CD14-positive monocyte (primary cell): ENCODE measurements around the gene GRK1. TPM values are rescaled to one million over a fixed set of nuclear protein-coding genes. Genes with fewer than 3 reads are reported as not detected.
A peak's percentile ranks its signal among the peaks of the same experiment; 100 is the strongest.

Source experiments
- DNase-seq, 3 donors: peaks; one replicate each; pipeline ENCODE4 v3.0.0-alpha.2; 2011 to 2022
- H2AFZ ChIP-seq: 2 replicates; pipeline ENCODE4 v1.6.0; 2012; ENCODE audit warnings: mild to moderate bottlenecking, low read depth, low read length, inconsistent platforms; ENCODE audit not compliant: insufficient read depth, poor library complexity, severe bottlenecking
- H3K27ac ChIP-seq, 2 donors: 1 replicate in 1 of 2; 2 replicates in 1 of 2; pipeline ENCODE4 v1.5.1; 2012 to 2013; ENCODE audit warnings: low read length in 2 of 2, control low read depth in 1 of 2, inconsistent platforms in 1 of 2, low read depth in 1 of 2, mild to moderate bottlenecking in 1 of 2
- H3K27me3 ChIP-seq, 2 donors: one replicate each; pipeline versions ENCODE4 v1.6.0 to v1.6.1; 2011 to 2013; ENCODE audit warnings: low read length in 2 of 2; ENCODE audit not compliant: control insufficient read depth in 2 of 2, insufficient read depth in 2 of 2
- H3K36me3 ChIP-seq, 2 donors: replicated peaks in 1 of 2; 1 replicate in 1 of 2; 2 replicates in 1 of 2; pipeline versions ENCODE4 v1.5.1 to v1.6.1; 2012 to 2013; ENCODE audit warnings: low read length in 2 of 2, control low read depth in 1 of 2, inconsistent platforms in 1 of 2, mild to moderate bottlenecking in 1 of 2; ENCODE audit not compliant: insufficient read depth in 2 of 2, control insufficient read depth in 1 of 2
- H3K4me1 ChIP-seq, 2 donors: 1 replicate in 1 of 2; 2 replicates in 1 of 2; pipeline versions ENCODE4 v1.5.1 to v1.6.1; 2012 to 2013; ENCODE audit warnings: low read length in 2 of 2, control low read depth in 1 of 2, inconsistent platforms in 1 of 2, mild to moderate bottlenecking in 1 of 2, moderate library complexity in 1 of 2; ENCODE audit not compliant: insufficient read depth in 2 of 2, control insufficient read depth in 1 of 2
- H3K4me2 ChIP-seq: replicated peaks from 2 replicates; pipeline ENCODE3; 2012; ENCODE audit warnings: low read length, moderate library complexity, mild to moderate bottlenecking; ENCODE audit not compliant: poor library complexity, severe bottlenecking; ENCODE audit errors: extremely low read depth
- H3K4me3 ChIP-seq, 3 experiments: fragments of 200-600 bp in 1 of 3; sonication (generic) in 1 of 3; replicated peaks in 1 of 3; 1 replicate in 2 of 3; 2 replicates in 1 of 3; pipeline ENCODE4 v1.5.1; 2011 to 2013; ENCODE audit warnings: low read length in 3 of 3, mild to moderate bottlenecking in 3 of 3, control low read depth in 2 of 3, low read depth in 2 of 3, inconsistent platforms in 1 of 3, moderate library complexity in 1 of 3
- H3K79me2 ChIP-seq: 2 replicates; pipeline ENCODE4 v1.6.0; 2012; ENCODE audit warnings: mild to moderate bottlenecking, control low read depth, inconsistent platforms, low read length, moderate library complexity; ENCODE audit not compliant: insufficient read depth
- H3K9ac ChIP-seq: 2 replicates; pipeline ENCODE4 v1.6.0; 2017; ENCODE audit warnings: low read length, mild to moderate bottlenecking; ENCODE audit not compliant: insufficient read depth, poor library complexity, severe bottlenecking
- H3K9me3 ChIP-seq, 2 donors: replicated peaks in 1 of 2; 1 replicate in 1 of 2; 2 replicates in 1 of 2; pipeline versions ENCODE4 v1.5.1 to v1.6.1; 2012 to 2013; ENCODE audit warnings: low read length in 2 of 2, control low read depth in 1 of 2; ENCODE audit not compliant: control insufficient read depth in 1 of 2, insufficient read depth in 1 of 2
- H4K20me1 ChIP-seq: 2 replicates; pipeline ENCODE4 v1.6.0; 2012; ENCODE audit warnings: mild to moderate bottlenecking, low read length, control low read depth, moderate library complexity; ENCODE audit not compliant: insufficient read depth
- H3K27ac Mint-ChIP-seq, 7 donors: one replicate each; pipeline ENCODE4 v1.8.0; 2020; ENCODE audit warnings: mild to moderate bottlenecking in 7 of 7, mixed read lengths in 7 of 7, moderate library complexity in 6 of 7, inconsistent platforms in 2 of 7
- H3K27me3 Mint-ChIP-seq, 3 donors: one replicate each; pipeline ENCODE4 v1.8.0; 2021 to 2022; ENCODE audit warnings: low read depth in 3 of 3, mild to moderate bottlenecking in 3 of 3, mixed read lengths in 3 of 3, moderate library complexity in 3 of 3, inconsistent platforms in 1 of 3
- H3K36me3 Mint-ChIP-seq, 2 donors: one replicate each; pipeline ENCODE4 v1.8.0; 2020; ENCODE audit warnings: mixed read lengths in 2 of 2, inconsistent platforms in 1 of 2, mild to moderate bottlenecking in 1 of 2
- H3K4me1 Mint-ChIP-seq: one replicate; pipeline ENCODE4 v1.8.0; 2020; ENCODE audit warnings: mild to moderate bottlenecking, mixed read lengths
- H3K4me3 Mint-ChIP-seq, 2 donors: one replicate each; pipeline ENCODE4 v1.8.0; 2020; ENCODE audit warnings: mild to moderate bottlenecking in 2 of 2, mixed read lengths in 2 of 2, moderate library complexity in 1 of 2
- H3K9me3 Mint-ChIP-seq, 7 donors: one replicate each; pipeline ENCODE4 v1.8.0; 2020 to 2022; ENCODE audit warnings: mixed read lengths in 7 of 7, mild to moderate bottlenecking in 6 of 7, moderate library complexity in 6 of 7, inconsistent platforms in 2 of 7
- WGBS: methylation state at CpG from one replicate; pipeline ENCODE4 v1.1.5; 2013; ENCODE audit warnings: missing lambda C conversion rate; ENCODE audit not compliant: insufficient coverage; 5-methylcytosine and 5-hydroxymethylcytosine counted together
- intact Hi-C, 2 donors: fragments of 100-400 bp; cut with micrococcal nuclease; formaldehyde crosslinking; loops; one replicate each; pipeline versions ENCODE4 v1.15.0 to v1.15.1; 2023
- polyA plus RNA-seq, 3 donors: library from polyadenylated mRNA; depleted of rRNA in 1 of 3; unstranded in 2 of 3; stranded (reverse) in 1 of 3; fragments of 300-500 nt in 2 of 3; fragments of >200 nt in 1 of 3; fragmentation: Illumina TruSeq in 2 of 3; gene quantifications; 1 replicate in 2 of 3; 2 replicates in 1 of 3; pipeline ENCODE4 v1.2.3, GENCODE V29; 2012 to 2021
- TF ChIP-seq, protein P1 (sequence below): fragments of 200-600 bp; IDR thresholded peaks from one replicate; pipeline ENCODE4 v1.8.0; 2022; ENCODE audit warnings: antibody characterized with exemption, mild to moderate bottlenecking

The GRK1 gene
- polyA plus RNA-seq, 3 donors: not detected

DNA sequence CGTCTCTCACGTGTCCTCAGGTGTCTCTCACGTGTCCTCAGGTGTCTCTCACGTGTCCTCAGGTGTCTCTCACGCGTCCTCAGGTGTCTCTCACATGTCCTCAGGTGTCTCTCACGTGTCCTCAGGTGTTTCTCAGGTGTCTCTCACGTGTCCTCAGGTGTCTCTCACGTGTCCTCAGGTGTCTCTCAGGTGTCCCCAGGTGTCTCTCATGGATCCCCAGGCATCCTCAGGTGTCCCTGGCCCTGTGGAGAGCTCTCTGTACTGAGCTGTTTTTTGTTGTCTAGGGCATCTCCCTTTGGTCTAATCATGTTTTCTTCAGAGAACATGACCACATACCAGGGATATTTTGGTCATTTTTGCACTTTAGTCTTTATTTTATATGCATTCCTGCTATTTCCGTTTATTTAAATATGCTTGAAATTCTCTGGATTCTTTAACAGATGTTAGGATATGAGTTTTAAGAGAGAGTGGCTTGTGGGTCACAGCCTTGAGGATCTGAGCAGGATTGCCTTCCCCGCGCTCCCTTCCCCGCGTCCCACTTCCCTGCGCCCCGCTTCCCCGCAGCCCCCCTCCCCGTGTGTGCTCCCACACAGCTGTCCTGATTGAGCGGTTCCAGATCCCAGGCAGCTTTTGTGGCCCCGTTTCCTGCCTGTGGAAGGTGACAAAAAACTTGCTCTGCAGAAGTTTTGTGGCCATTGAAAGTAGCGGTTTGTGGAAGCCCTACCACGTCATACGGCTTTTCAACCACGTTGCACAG, 40.9 kb upstream of the GRK1 start:
- TF ChIP-seq, protein P1, sequence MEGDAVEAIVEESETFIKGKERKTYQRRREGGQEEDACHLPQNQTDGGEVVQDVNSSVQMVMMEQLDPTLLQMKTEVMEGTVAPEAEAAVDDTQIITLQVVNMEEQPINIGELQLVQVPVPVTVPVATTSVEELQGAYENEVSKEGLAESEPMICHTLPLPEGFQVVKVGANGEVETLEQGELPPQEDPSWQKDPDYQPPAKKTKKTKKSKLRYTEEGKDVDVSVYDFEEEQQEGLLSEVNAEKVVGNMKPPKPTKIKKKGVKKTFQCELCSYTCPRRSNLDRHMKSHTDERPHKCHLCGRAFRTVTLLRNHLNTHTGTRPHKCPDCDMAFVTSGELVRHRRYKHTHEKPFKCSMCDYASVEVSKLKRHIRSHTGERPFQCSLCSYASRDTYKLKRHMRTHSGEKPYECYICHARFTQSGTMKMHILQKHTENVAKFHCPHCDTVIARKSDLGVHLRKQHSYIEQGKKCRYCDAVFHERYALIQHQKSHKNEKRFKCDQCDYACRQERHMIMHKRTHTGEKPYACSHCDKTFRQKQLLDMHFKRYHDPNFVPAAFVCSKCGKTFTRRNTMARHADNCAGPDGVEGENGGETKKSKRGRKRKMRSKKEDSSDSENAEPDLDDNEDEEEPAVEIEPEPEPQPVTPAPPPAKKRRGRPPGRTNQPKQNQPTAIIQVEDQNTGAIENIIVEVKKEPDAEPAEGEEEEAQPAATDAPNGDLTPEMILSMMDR: no peak
- Mint-ChIP-seq H3K36me3 (peaks cover 36 to 76% of the 10 kb centered on the region in 2 donors), H3K27ac (peak overlapping the region in 6 of 7 donors; percentile 9 to 87 (median 70)), H3K4me1 (no peaks in the 10 kb centered on the region), H3K9me3 (peaks cover 0 to 6% (median 1%) of the 10 kb centered on the region in 7 donors), H3K4me3 (no peak overlapping the region), H3K27me3 (peaks cover 0 to 19% (median 2%) of the 10 kb centered on the region in 3 donors)
- no peaks in the 10 kb centered on the region for H4K20me1 ChIP-seq
- 96% methylated on average over 22 of the region's 24 CpGs for WGBS
- DNase-seq: no peak
- no peak overlapping the region for H3K4me3 ChIP-seq
- no peak overlapping the region for H3K9ac ChIP-seq
- H3K4me2 ChIP-seq: no peak overlapping the region
- no peaks in the 10 kb centered on the region for H3K4me1 ChIP-seq
- H3K27ac ChIP-seq: no peak overlapping the region
- intact Hi-C loops: no loop called here
- H3K9me3 ChIP-seq: no peaks in the 10 kb centered on the region
- H3K27me3 ChIP-seq: no peaks in the 10 kb centered on the region
- peaks cover 17 to 72% of the 10 kb centered on the region in 2 donors for H3K36me3 ChIP-seq
- H2AFZ ChIP-seq: no peak overlapping the region
- H3K79me2 ChIP-seq: peaks cover 39% of the 10 kb centered on the region

DNA sequence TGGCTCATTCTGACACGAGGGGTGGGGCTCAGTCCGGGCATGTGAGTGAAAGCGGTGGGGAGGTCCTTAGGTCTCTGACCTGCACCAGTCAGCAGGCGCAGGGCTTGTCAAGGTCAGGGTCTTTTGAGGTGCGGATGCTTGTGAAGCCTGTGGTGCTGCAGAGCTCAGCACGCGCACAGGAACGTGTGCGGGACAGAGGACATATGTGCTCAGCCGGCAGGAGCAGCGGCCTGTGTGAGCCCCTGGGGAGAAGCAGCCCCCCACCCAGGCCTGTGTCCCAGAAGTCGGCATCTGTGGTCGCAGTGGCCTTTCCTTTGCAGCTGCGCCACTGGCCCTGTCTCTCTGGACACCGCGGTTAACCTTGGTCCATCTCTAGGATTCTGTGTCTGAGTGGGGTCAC, 39.9 kb upstream of the GRK1 start:
- Mint-ChIP-seq H3K4me3 (no peak overlapping the region), H3K27ac (peak overlapping the region in 4 of 7 donors; percentile 28 to 80 (median 49)), H3K9me3 (peaks cover 0 to 4% (median under 1%) of the 10 kb centered on the region in 7 donors), H3K27me3 (peaks cover 0 to 19% (median 2%) of the 10 kb centered on the region in 3 donors), H3K4me1 (no peaks in the 10 kb centered on the region), H3K36me3 (peaks cover 46 to 82% of the 10 kb centered on the region in 2 donors)
- 97% methylated on average over 16 of the region's 16 CpGs for WGBS
- H2AFZ ChIP-seq: no peak overlapping the region
- H3K4me1 ChIP-seq: no peaks in the 10 kb centered on the region
- peaks cover 26 to 81% of the 10 kb centered on the region in 2 donors for H3K36me3 ChIP-seq
- no peak for DNase-seq
- intact Hi-C loops: no loop called here
- no peak overlapping the region for H3K4me3 ChIP-seq
- H3K27me3 ChIP-seq: no peaks in the 10 kb centered on the region
- H3K9ac ChIP-seq: no peak overlapping the region
- no peaks in the 10 kb centered on the region for H3K9me3 ChIP-seq
- no peaks in the 10 kb centered on the region for H4K20me1 ChIP-seq
- TF ChIP-seq, protein P1: no peak
- H3K27ac ChIP-seq: no peak overlapping the region
- no peak overlapping the region for H3K4me2 ChIP-seq
- H3K79me2 ChIP-seq: peaks cover 38% of the 10 kb centered on the region
